HUES6 (cell line): Measurements from ENCODE around the gene OR6B2.

Experiments used
- H3K27ac ChIP-seq: 2 replicates; pipeline ENCODE4 v1.7.0; 2013; ENCODE audit warnings: low read depth, mild to moderate bottlenecking, low read length, inconsistent platforms
- H3K27me3 ChIP-seq: 2 replicates; pipeline ENCODE4 v1.6.1; 2013; ENCODE audit warnings: low read length; ENCODE audit not compliant: control insufficient read depth, insufficient read depth
- H3K36me3 ChIP-seq: 2 replicates; pipeline ENCODE4 v1.6.1; 2013; ENCODE audit warnings: low read length; ENCODE audit not compliant: control insufficient read depth, insufficient read depth
- H3K4me1 ChIP-seq: 2 replicates; pipeline ENCODE4 v1.6.1; 2013; ENCODE audit warnings: low read length; ENCODE audit not compliant: control insufficient read depth, insufficient read depth
- H3K4me3 ChIP-seq: 2 replicates; pipeline ENCODE4 v1.5.1; 2013; ENCODE audit warnings: low read depth, low read length
- H3K9ac ChIP-seq: one replicate; pipeline ENCODE4 v1.6.1; 2013; ENCODE audit warnings: mild to moderate bottlenecking, low read length
- H3K9me3 ChIP-seq: 2 replicates; pipeline ENCODE4 v1.6.1; 2013; ENCODE audit warnings: low read depth, low read length; ENCODE audit not compliant: control insufficient read depth, insufficient read depth

OR6B2 gene

GRCh38 chr2:240030379-240031094 lies at the start of gene OR6B2:
Gene OR6B2 (minus strand): TSS chr2:240030429. CDS start chr2:240030429, 0 bp downstream.
- Histone ChIP-seq H3K27ac (no peak within 1 kb of the TSS), H3K27me3 (peaks cover 49% of the 10 kb centered on the region), H3K4me1 (no peaks in the 10 kb centered on the region; the same call in 1 of the 2 replicates), H3K9ac (no peak within 1 kb of the TSS), H3K4me3 (no peak within 1 kb of the TSS), H3K36me3 (no peaks in the 10 kb centered on the region), H3K9me3 (no peaks in the 10 kb centered on the region)

GRCh38 chr2:240078631-240079030 lies 48.4 kb upstream of the OR6B2 start:
- Histone ChIP-seq H3K4me3 (no peak overlapping the region), H3K27ac (no peak overlapping the region), H3K9me3 (peaks cover 13% of the 10 kb centered on the region; the same call in 1 of the 2 replicates), H3K9ac (no peak overlapping the region), H3K36me3 (no peaks in the 10 kb centered on the region), H3K4me1 (no peaks in the 10 kb centered on the region), H3K27me3 (no peaks in the 10 kb centered on the region)

- Histone ChIP-seq H3K9me3 (peaks cover 13% of the 10 kb centered on the region; the same call in 1 of the 2 replicates), H3K27ac (no peak overlapping the region), H3K9ac (no peak overlapping the region), H3K4me1 (no peaks in the 10 kb centered on the region), H3K36me3 (no peaks in the 10 kb centered on the region), H3K4me3 (no peak overlapping the region), H3K27me3 (no peaks in the 10 kb centered on the region)
Measured at GRCh38 chr2:240077442-240077841, 47.2 kb upstream of the OR6B2 start.

GRCh38 chr2:240074545-240074944 lies 44.3 kb upstream of the OR6B2 start:
- Histone ChIP-seq H3K36me3 (no peaks in the 10 kb centered on the region), H3K27me3 (no peaks in the 10 kb centered on the region), H3K4me1 (no peaks in the 10 kb centered on the region), H3K27ac (no peak overlapping the region), H3K9me3 (peaks cover 13% of the 10 kb centered on the region; the same call in 1 of the 2 replicates), H3K9ac (no peak overlapping the region), H3K4me3 (no peak overlapping the region)

- no peaks in the 10 kb centered on the region for H3K4me1 ChIP-seq
Measured at GRCh38 chr2:240070907-240071306, 40.7 kb upstream of the OR6B2 start.

GRCh38 chr2:240069829-240070228 lies 39.6 kb upstream of the OR6B2 start:
- Histone ChIP-seq H3K27me3 (no peaks in the 10 kb centered on the region), H3K27ac (no peak overlapping the region), H3K9ac (no peak overlapping the region), H3K4me3 (no peak overlapping the region), H3K36me3 (no peaks in the 10 kb centered on the region), H3K4me1 (peaks cover 6% of the 10 kb centered on the region), H3K9me3 (no peaks in the 10 kb centered on the region; the same call in 1 of the 2 replicates)

More at GRCh38 chr2:240070907-240071306, 40.7 kb upstream of the OR6B2 start:
- H3K27me3 ChIP-seq: no peaks in the 10 kb centered on the region
- no peaks in the 10 kb centered on the region for H3K36me3 ChIP-seq
- H3K9me3 ChIP-seq: peaks cover 2% of the 10 kb centered on the region; the same call in 1 of the 2 replicates
- H3K4me3 ChIP-seq: no peak overlapping the region
- no peak overlapping the region for H3K27ac ChIP-seq
- no peak overlapping the region for H3K9ac ChIP-seq

GRCh38 chr2:240068193-240068592 lies 38.0 kb upstream of the OR6B2 start:
- H3K4me3 ChIP-seq: no peak overlapping the region
- H3K27ac ChIP-seq: no peak overlapping the region
- no peaks in the 10 kb centered on the region for H3K9me3 ChIP-seq
- H3K4me1 ChIP-seq: peaks cover 6% of the 10 kb centered on the region
- H3K36me3 ChIP-seq: no peaks in the 10 kb centered on the region
- H3K27me3 ChIP-seq: no peaks in the 10 kb centered on the region
- H3K9ac ChIP-seq: no peak overlapping the region

- H3K9ac ChIP-seq: no peak overlapping the region
- H3K4me1 ChIP-seq: peaks cover 6% of the 10 kb centered on the region
- no peak overlapping the region for H3K4me3 ChIP-seq
- no peaks in the 10 kb centered on the region for H3K36me3 ChIP-seq
- no peak overlapping the region for H3K27ac ChIP-seq
- no peaks in the 10 kb centered on the region for H3K27me3 ChIP-seq
- no peaks in the 10 kb centered on the region for H3K9me3 ChIP-seq
Measured at GRCh38 chr2:240066489-240066888, 36.3 kb upstream of the OR6B2 start.

- Histone ChIP-seq H3K4me1 (peaks cover 6% of the 10 kb centered on the region), H3K9ac (no peak overlapping the region), H3K27ac (no peak overlapping the region), H3K4me3 (no peak overlapping the region), H3K9me3 (no peaks in the 10 kb centered on the region), H3K27me3 (no peaks in the 10 kb centered on the region), H3K36me3 (no peaks in the 10 kb centered on the region)
Measured at GRCh38 chr2:240064898-240065297, 34.7 kb upstream of the OR6B2 start.

- Histone ChIP-seq H3K4me1 (peaks cover 6% of the 10 kb centered on the region), H3K36me3 (no peaks in the 10 kb centered on the region), H3K27me3 (peaks cover 22% of the 10 kb centered on the region)
Measured at GRCh38 chr2:240060977-240061591, 30.9 kb upstream of the OR6B2 start.

GRCh38 chr2:240056678-240057077 lies 26.4 kb upstream of the OR6B2 start:
- H3K9ac ChIP-seq: no peak overlapping the region
- no peaks in the 10 kb centered on the region for H3K36me3 ChIP-seq
- H3K4me3 ChIP-seq: no peak overlapping the region
- H3K9me3 ChIP-seq: no peaks in the 10 kb centered on the region
- peaks cover 53% of the 10 kb centered on the region for H3K27me3 ChIP-seq
- no peak overlapping the region for H3K27ac ChIP-seq
- no peaks in the 10 kb centered on the region for H3K4me1 ChIP-seq

More at GRCh38 chr2:240060977-240061591, 30.9 kb upstream of the OR6B2 start:
- H3K4me3 ChIP-seq: no peak overlapping the region
- no peak overlapping the region for H3K27ac ChIP-seq
- H3K9me3 ChIP-seq: no peaks in the 10 kb centered on the region
- no peak overlapping the region for H3K9ac ChIP-seq
